Measurements from ENCODE around the gene DGKG.
A peak's percentile ranks its signal among the peaks of the same experiment; 100 is the strongest.

The DGKG gene

DNA sequence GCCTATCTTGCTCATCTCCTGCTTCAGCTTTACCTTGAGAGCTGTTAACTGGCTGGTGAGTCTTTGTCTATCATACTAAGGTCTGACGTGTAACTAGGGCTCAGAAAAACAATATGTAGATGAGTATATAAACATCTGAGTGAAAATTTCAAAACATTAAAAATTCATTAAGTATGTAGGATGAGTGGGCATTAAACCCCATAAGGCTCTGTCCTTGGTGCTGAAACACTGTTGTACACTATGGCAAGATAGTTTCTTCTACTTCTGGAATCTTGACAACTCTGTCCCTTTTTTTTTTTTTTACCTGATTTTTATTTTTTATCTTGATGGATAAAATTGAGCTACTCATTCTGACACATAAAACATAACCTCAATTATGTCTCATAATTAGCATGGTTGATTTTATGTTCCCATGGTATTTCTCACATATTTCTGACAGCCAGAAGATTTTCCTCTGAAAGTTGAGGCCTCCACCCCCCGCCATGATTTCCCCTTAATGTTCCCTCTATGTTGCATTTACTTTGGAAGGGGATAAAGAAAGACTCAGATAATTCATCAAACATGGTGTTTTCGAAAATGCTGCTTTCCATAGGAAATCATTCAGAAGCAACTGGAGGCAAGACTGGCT lies 54.3 kb downstream of the DGKG start:
- TF ChIP-seq REST (IDR thresholded peaks at IDR 0.05; ENCODE audit: insufficient replicate concordance, low read depth): peak; percentile 92
- TF ChIP-seq SPI1 (IDR thresholded peaks at IDR 0.05; ENCODE audit: borderline replicate concordance, low read depth): no peak
- no peak overlapping the region for H3K27ac ChIP-seq (replicated peaks)
- H3K4me3 ChIP-seq (replicated peaks; ENCODE audit: insufficient read depth, low read length): no peak overlapping the region
- H3K27me3 ChIP-seq (ENCODE audit: insufficient read depth, poor library complexity, severe bottlenecking): no peaks in the 10 kb centered on the region
- DNase-seq (ENCODE audit: low read depth in 1 of 2, low spot score in 1 of 2): no peak

DNA sequence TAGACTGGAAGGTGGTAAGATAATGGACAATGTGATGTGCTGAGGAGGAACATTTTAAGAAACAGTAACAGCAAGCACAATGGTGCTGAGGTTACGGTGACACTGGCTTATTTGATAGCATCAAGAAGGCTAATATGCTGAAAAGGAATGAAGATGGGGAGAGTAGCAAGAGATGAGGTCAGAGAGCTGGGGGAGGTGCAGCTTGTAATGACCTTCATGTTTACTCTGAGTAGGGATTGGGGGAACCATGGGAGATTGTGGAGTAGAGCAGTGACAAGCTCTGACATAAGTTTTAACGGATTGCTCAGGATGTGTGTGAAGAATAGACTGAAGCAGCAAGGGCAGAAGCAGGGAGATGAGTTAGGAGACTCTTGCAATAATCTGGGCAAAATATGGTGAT lies 56.7 kb downstream of the DGKG start:
- no peak for TF ChIP-seq POLR2AphosphoS5 (IDR thresholded peaks at IDR 0.05; ENCODE audit: low read depth)
- TF ChIP-seq, protein P1, sequence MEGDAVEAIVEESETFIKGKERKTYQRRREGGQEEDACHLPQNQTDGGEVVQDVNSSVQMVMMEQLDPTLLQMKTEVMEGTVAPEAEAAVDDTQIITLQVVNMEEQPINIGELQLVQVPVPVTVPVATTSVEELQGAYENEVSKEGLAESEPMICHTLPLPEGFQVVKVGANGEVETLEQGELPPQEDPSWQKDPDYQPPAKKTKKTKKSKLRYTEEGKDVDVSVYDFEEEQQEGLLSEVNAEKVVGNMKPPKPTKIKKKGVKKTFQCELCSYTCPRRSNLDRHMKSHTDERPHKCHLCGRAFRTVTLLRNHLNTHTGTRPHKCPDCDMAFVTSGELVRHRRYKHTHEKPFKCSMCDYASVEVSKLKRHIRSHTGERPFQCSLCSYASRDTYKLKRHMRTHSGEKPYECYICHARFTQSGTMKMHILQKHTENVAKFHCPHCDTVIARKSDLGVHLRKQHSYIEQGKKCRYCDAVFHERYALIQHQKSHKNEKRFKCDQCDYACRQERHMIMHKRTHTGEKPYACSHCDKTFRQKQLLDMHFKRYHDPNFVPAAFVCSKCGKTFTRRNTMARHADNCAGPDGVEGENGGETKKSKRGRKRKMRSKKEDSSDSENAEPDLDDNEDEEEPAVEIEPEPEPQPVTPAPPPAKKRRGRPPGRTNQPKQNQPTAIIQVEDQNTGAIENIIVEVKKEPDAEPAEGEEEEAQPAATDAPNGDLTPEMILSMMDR (IDR thresholded peaks at IDR 0.05; ENCODE audit: insufficient read depth, low read length): no peak
- no peak for TF ChIP-seq REST (IDR thresholded peaks at IDR 0.05; ENCODE audit: insufficient replicate concordance, low read depth)
- no peak for TF ChIP-seq GABPA (IDR thresholded peaks at IDR 0.05; ENCODE audit: low read depth)
- TF ChIP-seq SPI1 (IDR thresholded peaks at IDR 0.05; ENCODE audit: borderline replicate concordance, low read depth): no peak
- Histone ChIP-seq H3K27ac (replicated peaks) (no peak overlapping the region), H3K27me3 (ENCODE audit: insufficient read depth, poor library complexity, severe bottlenecking) (no peaks in the 10 kb centered on the region), H3K4me3 (replicated peaks; ENCODE audit: insufficient read depth, low read length) (no peak overlapping the region)
- no peak for DNase-seq (ENCODE audit: low read depth in 1 of 2, low spot score in 1 of 2)

DNA sequence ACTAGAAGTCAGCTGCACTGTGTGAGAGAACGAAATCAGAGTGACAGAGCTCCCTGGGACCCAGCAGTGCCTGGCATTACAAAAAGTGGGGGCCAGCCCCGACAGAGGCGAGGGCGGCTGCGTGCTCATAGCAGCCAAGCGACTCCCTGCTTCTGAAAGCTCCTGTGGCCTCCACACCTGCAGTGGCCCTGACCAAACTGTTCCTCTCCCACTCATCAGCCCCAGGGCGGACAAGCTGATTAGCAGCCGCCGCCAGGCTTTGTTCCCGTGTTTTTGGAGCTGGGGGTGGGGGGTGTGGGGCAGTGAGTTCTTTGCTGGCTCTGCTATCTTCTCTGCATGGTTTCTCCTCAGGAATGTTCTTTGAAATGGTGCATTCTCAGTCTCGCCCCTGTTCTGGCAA lies 58.1 kb downstream of the DGKG start:
- Histone ChIP-seq H3K4me3 (replicated peaks; ENCODE audit: insufficient read depth, low read length) (no peak overlapping the region), H3K27ac (replicated peaks) (no peak overlapping the region), H3K27me3 (ENCODE audit: insufficient read depth, poor library complexity, severe bottlenecking) (no peaks in the 10 kb centered on the region)
- DNase-seq (ENCODE audit: low read depth in 1 of 2, low spot score in 1 of 2): no peak
- TF ChIP-seq GABPA (IDR thresholded peaks at IDR 0.05; ENCODE audit: low read depth) (no peak), SPI1 (IDR thresholded peaks at IDR 0.05; ENCODE audit: borderline replicate concordance, low read depth) (no peak), POLR2AphosphoS5 (IDR thresholded peaks at IDR 0.05; ENCODE audit: low read depth) (no peak), REST (IDR thresholded peaks at IDR 0.05; ENCODE audit: insufficient replicate concordance, low read depth) (no peak)
- TF ChIP-seq, protein P1 (IDR thresholded peaks at IDR 0.05; ENCODE audit: insufficient read depth, low read length): no peak

All from HL-60 (cell line).